Gastrocnemius medialis (tissue), 4 donors: ENCODE data around the gene IFNA6. TPM values are rescaled to one million over a fixed set of nuclear protein-coding genes. Genes with fewer than 3 reads are reported as not detected.
"Not testable (repeated sequence)": the region's sequence is repeated elsewhere in the genome, so short reads cannot be mapped to it uniquely, and the experiment has no call there.

ENCODE experiments used
- ATAC-seq, 2 donors: fragments of 150-250 bp; one replicate each; pipeline ENCODE4 v1.9.1; 2016
- DNase-seq, 2 donors: peaks; one replicate each; pipeline ENCODE4 v3.0.0-alpha.2; 2019
- H3K27ac ChIP-seq, 4 donors: fragments of 200-600 bp; sonication (generic); 1 replicate in 1 of 4; 2 replicates in 3 of 4; pipeline ENCODE4 v1.5.1; 2016 to 2018; ENCODE audit warnings: mild to moderate bottlenecking in 2 of 4, moderate library complexity in 1 of 4
- H3K27me3 ChIP-seq, 3 donors: fragments of 200-600 bp; sonication (generic) in 2 of 3; 1 replicate in 1 of 3; 2 replicates in 2 of 3; pipeline versions ENCODE4 v1.5.1 to v1.6.0; 2016 to 2019; ENCODE audit warnings: mild to moderate bottlenecking in 1 of 3, moderate library complexity in 1 of 3
- H3K36me3 ChIP-seq, 2 donors: fragments of 200-600 bp; sonication (generic) in 1 of 2; one replicate each; pipeline ENCODE4 v1.5.1; 2017 to 2018
- H3K4me1 ChIP-seq, 2 donors: fragments of 200-600 bp; sonication (generic) in 1 of 2; one replicate each; pipeline ENCODE4 v1.5.1; 2016 to 2017; ENCODE audit warnings: mild to moderate bottlenecking in 2 of 2
- H3K4me3 ChIP-seq, 4 donors: fragments of 200-600 bp; sonication (generic) in 3 of 4; 1 replicate in 1 of 4; 2 replicates in 3 of 4; pipeline ENCODE4 v1.5.1; 2016 to 2019; ENCODE audit warnings: mild to moderate bottlenecking in 2 of 4
- H3K9me3 ChIP-seq, 3 donors: fragments of 200-600 bp; sonication (generic) in 2 of 3; 1 replicate in 1 of 3; 2 replicates in 2 of 3; pipeline ENCODE4 v1.5.1; 2016 to 2019
- CTCF ChIP-seq, 5 experiments: fragments of 450-650 bp in 3 of 5; fragments of 200-600 bp in 2 of 5; sonication (generic) in 2 of 5; IDR thresholded peaks in 4 of 5; conservative IDR thresholded peaks in 1 of 5; 1 replicate in 4 of 5; 2 replicates in 1 of 5; pipeline ENCODE4 v1.5.1; 2016 to 2019; ENCODE audit warnings: antibody characterized with exemption in 5 of 5, mild to moderate bottlenecking in 3 of 5, moderate library complexity in 3 of 5
- POLR2A ChIP-seq, 2 donors: fragments of 450-650 bp; IDR thresholded peaks; one replicate each; pipeline ENCODE4 v1.6.1; 2017; ENCODE audit warnings: antibody characterized with exemption in 2 of 2, mild to moderate bottlenecking in 2 of 2, moderate library complexity in 2 of 2
- in situ Hi-C, 4 donors: fragments of 200-750 bp; cut with MboI; loops; one replicate each; pipeline versions ENCODE4 v1.15.0 to v1.8.0; 2017; ENCODE audit warnings: low sequenced_read_pairs in 4 of 4
- intact Hi-C: fragments of 100-400 bp; cut with DNase I; formaldehyde crosslinking; loops from one replicate; pipeline ENCODE4 v1.15.1; 2023; ENCODE audit warnings: low total_unique reads
- total RNA-seq, 4 donors: library from RNA; depleted of rRNA; stranded (reverse); fragments of >200 nt; gene quantifications; one replicate each; pipeline versions ENCODE4 v1.1.0 to v1.2.3, GENCODE V29; 2016

Gene IFNA6
- total RNA-seq, 4 donors from 2014 or later, result not detected

GRCh38 chr9:21367957-21368356, 17.3 kb upstream of the IFNA6 start, which contains the start of gene IFNA13:
IFNA13 (minus strand) TSS chr9:21368057; CDS start chr9:21368010, 47 bp downstream.
- in situ Hi-C loops (no loop called here), intact Hi-C loops (no loop called here)
- no peaks in the 10 kb centered on the region for H3K27me3 ChIP-seq
- no peak for DNase-seq
- no peaks in the 10 kb centered on the region for H3K9me3 ChIP-seq
- TF ChIP-seq POLR2A (IDR thresholded peaks at IDR 0.05) (no peak), CTCF (IDR thresholded peaks at IDR 0.05 in 4 of 5, conservative IDR thresholded peaks at IDR 0.05 in 1 of 5) (no peak)
- no peaks in the 10 kb centered on the region for H3K4me1 ChIP-seq
- no peak within 1 kb of the TSS for H3K27ac ChIP-seq
- H3K36me3 ChIP-seq, result no peaks in the 10 kb centered on the region
- ATAC-seq, result no peak
- H3K4me3 ChIP-seq, result no peak within 1 kb of the TSS

DNA sequence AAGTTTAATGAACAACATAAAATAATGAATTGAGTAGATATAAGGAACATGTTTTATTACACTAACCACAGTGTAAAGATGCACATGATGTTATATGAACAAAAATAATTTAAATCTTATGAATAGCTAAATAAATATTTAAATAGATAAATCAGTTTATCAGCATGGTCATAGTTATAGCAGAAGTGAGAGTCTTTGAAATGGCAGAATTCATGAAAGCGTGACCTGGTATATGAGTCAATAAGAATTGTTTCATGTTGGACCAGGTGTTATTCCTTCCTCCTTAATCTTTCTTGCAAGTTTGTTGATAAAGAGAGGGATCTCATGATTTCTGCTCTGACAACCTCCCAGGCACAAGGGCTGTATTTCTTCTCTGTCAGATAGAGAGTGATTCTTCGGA, 16.5 kb upstream of the IFNA6 start:
- DNase-seq, ATAC-seq, in situ Hi-C loops, H3K27me3 ChIP-seq, intact Hi-C loops, H3K4me3 ChIP-seq, H3K36me3 ChIP-seq, H3K4me1 ChIP-seq, H3K9me3 ChIP-seq, H3K27ac ChIP-seq: not testable (repeated sequence)

DNA sequence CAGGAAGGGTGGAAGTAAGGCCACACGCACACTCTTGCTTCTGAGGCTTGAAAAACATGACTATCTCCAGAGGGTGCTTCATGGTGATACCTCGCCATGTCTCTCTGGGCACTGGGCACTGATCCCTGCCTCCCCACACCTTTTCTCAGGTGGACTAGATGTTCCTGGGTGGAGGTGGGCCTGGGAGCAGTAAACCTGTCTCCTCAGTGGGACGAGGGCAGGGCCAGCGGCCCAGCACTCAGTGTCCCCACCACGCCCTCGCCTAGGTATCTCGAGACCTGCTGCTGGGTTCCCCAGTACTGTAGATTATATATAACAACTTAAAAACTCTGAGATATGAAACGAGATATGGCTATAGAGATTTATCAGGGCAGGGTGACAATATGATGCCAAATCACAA, 11.6 kb upstream of the IFNA6 start:
- no peaks in the 10 kb centered on the region for H3K4me1 ChIP-seq
- no peaks in the 10 kb centered on the region for H3K27me3 ChIP-seq
- TF ChIP-seq POLR2A (IDR thresholded peaks at IDR 0.05) (no peak), CTCF (IDR thresholded peaks at IDR 0.05 in 4 of 5, conservative IDR thresholded peaks at IDR 0.05 in 1 of 5) (no peak)
- H3K4me3 ChIP-seq, result no peak overlapping the region
- no peak for ATAC-seq
- H3K27ac ChIP-seq, result no peak overlapping the region
- in situ Hi-C loops, result no loop called here
- intact Hi-C loops, result no loop called here
- no peaks in the 10 kb centered on the region for H3K36me3 ChIP-seq
- H3K9me3 ChIP-seq, result no peaks in the 10 kb centered on the region
- DNase-seq, result no peak

DNA sequence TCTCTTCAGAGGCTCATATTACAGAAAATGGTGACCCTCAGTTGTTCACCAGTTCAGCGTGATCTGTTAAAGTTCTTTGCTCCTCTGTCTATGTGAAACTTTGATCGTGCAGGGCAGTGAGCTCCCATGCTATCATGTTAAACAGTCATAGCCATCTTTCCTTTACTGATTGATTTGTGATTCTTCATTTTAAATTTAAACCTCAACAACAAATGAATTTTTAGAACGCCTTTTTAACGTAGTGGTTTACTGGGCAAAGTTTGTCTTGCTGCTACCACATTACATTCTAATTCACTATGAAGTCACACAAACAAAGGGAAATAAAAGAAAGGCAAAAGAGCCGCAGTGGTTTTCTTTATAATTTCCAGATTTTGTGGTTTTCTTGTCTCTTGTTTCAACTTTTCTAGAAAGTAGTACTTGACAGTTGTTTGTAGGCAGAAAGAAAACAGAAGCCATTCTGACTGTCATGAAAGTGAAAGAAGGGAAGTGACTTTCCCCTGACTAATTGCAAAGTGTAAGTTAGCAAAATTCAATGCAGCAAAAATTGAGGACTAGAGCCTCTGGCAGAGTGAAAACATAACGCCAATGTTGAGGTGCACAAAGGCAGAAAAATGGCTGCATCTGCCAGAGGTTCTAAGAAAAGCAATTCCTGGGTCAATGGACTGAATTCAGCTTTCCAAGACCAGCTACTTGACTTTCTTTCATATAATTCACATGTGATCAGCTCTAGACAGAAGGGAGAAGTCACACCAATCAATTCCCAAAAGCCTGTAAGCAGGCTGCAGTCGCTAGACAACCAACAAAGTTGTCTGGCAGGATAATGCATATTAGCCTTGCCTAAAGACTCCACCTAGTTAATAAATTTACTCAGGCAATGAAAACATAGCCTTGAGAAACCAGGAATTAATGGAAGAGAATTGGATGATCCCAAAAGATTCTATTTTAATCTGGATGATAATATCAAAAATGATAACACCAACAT, 7.1 kb upstream of the IFNA6 start:
- DNase-seq (no peak), ATAC-seq (no peak)
- H3K4me1 ChIP-seq, result no peaks in the 10 kb centered on the region
- TF ChIP-seq POLR2A (IDR thresholded peaks at IDR 0.05) (no peak), CTCF (IDR thresholded peaks at IDR 0.05 in 4 of 5, conservative IDR thresholded peaks at IDR 0.05 in 1 of 5) (no peak)
- no peaks in the 10 kb centered on the region for H3K9me3 ChIP-seq
- no peaks in the 10 kb centered on the region for H3K27me3 ChIP-seq
- H3K27ac ChIP-seq, result no peak overlapping the region
- in situ Hi-C loops (no loop called here), intact Hi-C loops (no loop called here)
- no peaks in the 10 kb centered on the region for H3K36me3 ChIP-seq
- no peak overlapping the region for H3K4me3 ChIP-seq

- no peaks in the 10 kb centered on the region for H3K4me1 ChIP-seq
- H3K4me3 ChIP-seq, result no peak overlapping the region
- intact Hi-C loops (no loop called here), in situ Hi-C loops (loop anchor here in 2 of 4 donors (25.0 kb wide), 1 partner anchor 639 kb away; the partner anchor contains the start of genes CDKN2A (in 2 of the 2) and CDKN2B-AS1 (in 2 of the 2))
- H3K27me3 ChIP-seq, result no peaks in the 10 kb centered on the region
- DNase-seq (no peak), ATAC-seq (no peak)
- H3K36me3 ChIP-seq, result no peaks in the 10 kb centered on the region
- H3K27ac ChIP-seq, result no peak overlapping the region
- TF ChIP-seq POLR2A (IDR thresholded peaks at IDR 0.05), result no peak
- no peak for TF ChIP-seq CTCF (IDR thresholded peaks at IDR 0.05 in 4 of 5, conservative IDR thresholded peaks at IDR 0.05 in 1 of 5)
- H3K9me3 ChIP-seq, result no peaks in the 10 kb centered on the region
Observed at GRCh38 chr9:21348430-21348970, 2.2 kb downstream of the IFNA6 start.
